Measurements from ENCODE around the gene RAD51B.

Gene RAD51B

GRCh38 chr14:68471029-68471963 lies 651.7 kb downstream of the RAD51B start:
- peak; percentile 42 for DNase-seq (ENCODE audit: extremely low spot score, insufficient read length, low read depth)
- FAIRE-seq: peak; percentile 76

- DNase-seq (ENCODE audit: extremely low spot score, insufficient read length, low read depth) (no peak), FAIRE-seq (no peak)
These were observed 652.5 kb downstream of the RAD51B start for GRCh38 chr14:68471964-68472508.

GRCh38 chr14:68473069-68473468 lies 653.5 kb downstream of the RAD51B start:
- DNase-seq (ENCODE audit: extremely low spot score, insufficient read length, low read depth): no peak
- no peak for FAIRE-seq

- FAIRE-seq: no peak
- DNase-seq (ENCODE audit: extremely low spot score, insufficient read length, low read depth): no peak
These were observed 654.2 kb downstream of the RAD51B start for GRCh38 chr14:68473794-68474193.

- no peak for FAIRE-seq
- no peak for DNase-seq (ENCODE audit: extremely low spot score, insufficient read length, low read depth)
These were observed 655.2 kb downstream of the RAD51B start for GRCh38 chr14:68474741-68475140.

GRCh38 chr14:68475802-68476201 lies 656.2 kb downstream of the RAD51B start:
- DNase-seq (ENCODE audit: extremely low spot score, insufficient read length, low read depth) (no peak), FAIRE-seq (no peak)

- FAIRE-seq: peak; percentile 94
- DNase-seq (ENCODE audit: extremely low spot score, insufficient read length, low read depth): no peak
These were observed 656.9 kb downstream of the RAD51B start for GRCh38 chr14:68476212-68477109.

- FAIRE-seq (no peak), DNase-seq (ENCODE audit: extremely low spot score, insufficient read length, low read depth) (no peak)
These were observed 657.5 kb downstream of the RAD51B start for GRCh38 chr14:68477110-68477455.

GRCh38 chr14:68477461-68478085 lies 658.0 kb downstream of the RAD51B start:
- FAIRE-seq: no peak
- DNase-seq (ENCODE audit: extremely low spot score, insufficient read length, low read depth): no peak

- no peak for DNase-seq (ENCODE audit: extremely low spot score, insufficient read length, low read depth)
- no peak for FAIRE-seq
These were observed 659.7 kb downstream of the RAD51B start for GRCh38 chr14:68479247-68479646.

- DNase-seq (ENCODE audit: extremely low spot score, insufficient read length, low read depth) (no peak), FAIRE-seq (no peak)
These were observed 662.4 kb downstream of the RAD51B start for GRCh38 chr14:68482018-68482417.

GRCh38 chr14:68482772-68483395 lies 663.3 kb downstream of the RAD51B start:
- no peak for DNase-seq (ENCODE audit: extremely low spot score, insufficient read length, low read depth)
- no peak for FAIRE-seq

- FAIRE-seq: no peak
- DNase-seq (ENCODE audit: extremely low spot score, insufficient read length, low read depth): no peak
These were observed 666.6 kb downstream of the RAD51B start for GRCh38 chr14:68486033-68486732.

- no peak for FAIRE-seq
- no peak for DNase-seq (ENCODE audit: extremely low spot score, insufficient read length, low read depth)
These were observed 667.2 kb downstream of the RAD51B start for GRCh38 chr14:68486809-68487208.

- FAIRE-seq (no peak), DNase-seq (ENCODE audit: extremely low spot score, insufficient read length, low read depth) (no peak)
These were observed 668.4 kb downstream of the RAD51B start for GRCh38 chr14:68487805-68488590.

- no peak for DNase-seq (ENCODE audit: extremely low spot score, insufficient read length, low read depth)
- FAIRE-seq: no peak
These were observed 672.2 kb downstream of the RAD51B start for GRCh38 chr14:68491793-68492192.

- DNase-seq (ENCODE audit: extremely low spot score, insufficient read length, low read depth) (no peak), FAIRE-seq (no peak)
These were observed 673.0 kb downstream of the RAD51B start for GRCh38 chr14:68492381-68493151.

All from GM18507 (cell line).